Activated CD4-positive, CD25-positive, alpha-beta regulatory T cell treated with anti-CD3 and anti-CD28 coated beads, Interleukin-2, amount 50 U/mL, for 16 hours (primary cell): ENCODE data around the gene RAB30.
"Not testable (repeated sequence)": the region's sequence is repeated elsewhere in the genome, so short reads cannot be mapped to it uniquely, and the experiment has no call there.

Source experiments
- DNase-seq: peaks from one replicate; pipeline ENCODE4 v3.0.0-alpha.2; 2020; ENCODE audit warnings: low read depth, low spot score

Gene RAB30

DNA sequence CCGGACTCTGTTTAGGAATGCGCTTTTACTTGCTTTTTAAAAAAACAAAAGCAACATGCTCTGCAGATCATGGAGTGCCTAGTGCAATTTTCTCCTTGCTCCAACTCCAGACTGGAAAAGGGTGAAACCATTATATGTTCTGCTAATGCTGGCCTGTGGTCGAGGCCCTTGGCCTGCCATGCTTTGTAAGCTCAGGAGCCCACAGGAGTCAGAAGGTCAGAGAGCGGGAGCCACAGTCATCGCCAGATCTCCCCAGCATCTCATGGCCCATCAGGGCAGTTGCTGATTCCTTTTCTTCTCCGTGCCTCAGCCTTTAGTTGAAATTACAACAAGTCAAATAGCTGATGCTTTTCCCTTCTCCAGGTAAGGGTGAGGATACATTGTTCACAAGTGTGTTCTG, 89.8 kb downstream of the RAB30 start:
- DNase-seq = no peak

DNA sequence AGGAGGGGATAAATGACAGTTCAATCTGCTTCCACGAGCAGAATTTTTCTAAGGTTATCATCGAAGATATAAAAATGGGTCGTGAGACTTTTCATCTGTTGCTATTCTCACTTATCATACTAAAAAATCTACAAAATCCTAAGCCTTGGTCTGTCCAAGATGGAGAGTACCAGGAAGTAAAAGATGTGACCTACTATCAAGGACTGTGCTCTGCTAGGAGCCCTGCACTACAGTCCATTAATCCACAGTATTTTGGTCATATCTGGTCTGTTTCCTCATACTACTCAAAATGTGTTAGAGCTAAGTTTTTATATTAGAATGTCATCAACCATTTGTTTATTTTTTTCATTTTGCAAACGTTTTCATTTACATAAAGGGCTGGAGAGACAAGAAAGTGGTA, 90.8 kb downstream of the RAB30 start:
- DNase-seq = no peak

DNA sequence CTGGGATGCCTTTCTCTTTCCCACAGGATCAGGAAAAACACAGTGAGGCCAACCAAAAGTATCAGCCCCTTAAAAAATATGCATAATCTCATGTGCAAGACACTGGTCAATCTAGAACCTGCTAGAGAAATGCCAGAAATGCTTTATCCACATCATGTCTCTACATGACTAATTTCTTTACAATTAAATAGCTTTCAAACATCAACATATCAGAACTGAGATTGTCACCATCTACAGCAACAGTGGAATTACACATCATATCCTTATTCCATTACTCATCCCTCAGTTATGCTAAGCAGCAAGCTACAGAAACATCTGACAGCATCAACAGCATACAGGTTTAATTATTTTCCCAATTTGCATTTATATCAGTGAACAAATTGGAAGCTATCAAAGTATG, 91.4 kb downstream of the RAB30 start:
- DNase-seq = no peak

GRCh38 chr11:82979824-82980223, 91.9 kb downstream of the RAB30 start:
- DNase-seq = no peak

DNA sequence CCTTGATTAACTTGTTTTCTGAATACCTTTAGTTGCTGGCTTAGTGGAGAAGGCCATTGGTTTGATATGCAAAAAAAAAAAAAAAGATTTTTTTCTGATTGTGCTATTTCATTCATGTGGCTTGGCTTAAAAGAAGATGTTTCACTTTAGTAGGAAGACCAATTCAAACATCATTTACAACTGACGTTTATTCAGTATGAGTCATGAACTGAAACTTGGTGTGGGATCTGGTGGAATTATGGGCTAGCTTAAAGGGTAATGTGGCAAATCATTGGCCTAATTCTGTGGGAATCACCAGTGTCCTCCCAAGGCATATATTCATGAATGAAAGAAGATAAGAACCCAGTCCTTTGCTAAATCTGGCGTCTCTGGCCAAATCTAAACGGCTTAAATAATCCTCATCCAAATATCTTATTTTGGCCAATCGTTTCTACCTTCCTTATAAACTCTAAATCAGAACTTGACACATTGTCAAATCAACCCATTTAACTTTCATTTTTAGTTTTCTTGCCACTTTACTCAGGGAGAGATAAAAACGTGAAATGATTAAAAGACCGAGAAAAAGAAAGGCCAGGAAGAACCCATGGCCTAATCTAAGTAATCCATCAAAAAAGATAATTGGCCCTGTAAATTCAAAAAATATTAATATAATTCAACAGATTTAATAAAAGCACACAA, 93.1 kb downstream of the RAB30 start:
- no peak for DNase-seq

DNA sequence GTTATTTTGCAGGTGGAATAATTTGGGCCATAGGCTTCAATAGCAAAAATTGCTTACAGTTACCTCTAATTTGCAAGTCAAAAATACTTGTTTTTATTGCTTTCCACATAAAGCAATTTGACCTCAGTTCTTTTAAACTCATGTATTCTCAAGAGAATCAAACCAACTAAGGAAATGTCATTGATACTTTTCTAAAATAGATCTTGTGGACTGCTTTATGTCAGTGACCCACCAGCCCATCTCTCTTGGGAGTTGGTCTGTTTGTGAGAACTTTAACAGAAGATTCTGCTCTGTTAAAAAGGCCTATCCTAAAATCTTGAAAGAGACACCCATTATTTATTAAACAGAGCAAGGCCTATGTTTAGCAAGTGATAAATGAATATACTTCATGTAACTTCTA, 94.9 kb downstream of the RAB30 start:
- DNase-seq = no peak

DNA sequence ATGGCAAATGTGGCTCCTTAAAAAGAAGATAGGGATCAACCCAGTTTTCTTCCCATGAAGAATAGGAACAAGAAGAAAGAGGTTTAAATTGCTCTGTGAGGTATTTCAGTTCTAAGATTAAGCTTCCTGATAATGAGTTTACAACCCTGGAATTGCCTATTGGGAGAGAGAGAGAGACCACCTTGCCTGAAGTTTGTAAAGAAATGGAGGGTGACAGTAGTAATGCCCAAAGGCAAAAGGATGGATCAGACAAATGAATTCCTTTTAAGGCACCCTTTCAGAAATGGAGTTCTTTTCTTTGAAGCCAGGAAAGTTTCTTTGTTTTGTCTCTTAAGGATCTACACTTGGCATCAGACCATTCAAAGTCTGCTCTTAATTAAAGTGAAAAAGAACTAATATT, 95.8 kb downstream of the RAB30 start:
- DNase-seq = no peak

GRCh38 chr11:82974851-82975250, 96.8 kb downstream of the RAB30 start:
- DNase-seq = no peak

- DNase-seq = no peak
These were observed 97.6 kb downstream of the RAB30 start for GRCh38 chr11:82974135-82974534.

GRCh38 chr11:82972103-82972502, 99.6 kb downstream of the RAB30 start:
- DNase-seq = no peak

DNA sequence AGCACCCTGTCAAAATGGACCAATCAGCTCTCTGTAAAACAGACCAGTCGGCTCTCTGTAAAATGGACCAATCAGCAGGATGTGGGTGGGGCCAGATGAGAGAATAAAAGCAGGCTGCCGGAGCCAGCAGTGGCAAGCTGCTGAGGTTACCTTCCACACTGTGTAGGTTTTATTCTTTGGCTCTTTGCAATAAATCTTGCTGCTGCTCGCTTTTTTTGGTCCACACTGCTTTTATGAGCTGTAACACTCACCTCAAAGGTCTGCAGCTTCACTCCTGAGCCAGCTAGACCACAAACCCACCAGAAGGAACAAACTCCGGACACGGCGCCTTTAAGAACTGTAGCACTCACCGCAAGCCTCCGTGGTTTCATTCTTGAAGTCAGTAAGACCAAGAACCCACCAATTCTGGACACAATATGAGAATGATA, 100.2 kb downstream of the RAB30 start:
- DNase-seq = not testable (repeated sequence)

DNA sequence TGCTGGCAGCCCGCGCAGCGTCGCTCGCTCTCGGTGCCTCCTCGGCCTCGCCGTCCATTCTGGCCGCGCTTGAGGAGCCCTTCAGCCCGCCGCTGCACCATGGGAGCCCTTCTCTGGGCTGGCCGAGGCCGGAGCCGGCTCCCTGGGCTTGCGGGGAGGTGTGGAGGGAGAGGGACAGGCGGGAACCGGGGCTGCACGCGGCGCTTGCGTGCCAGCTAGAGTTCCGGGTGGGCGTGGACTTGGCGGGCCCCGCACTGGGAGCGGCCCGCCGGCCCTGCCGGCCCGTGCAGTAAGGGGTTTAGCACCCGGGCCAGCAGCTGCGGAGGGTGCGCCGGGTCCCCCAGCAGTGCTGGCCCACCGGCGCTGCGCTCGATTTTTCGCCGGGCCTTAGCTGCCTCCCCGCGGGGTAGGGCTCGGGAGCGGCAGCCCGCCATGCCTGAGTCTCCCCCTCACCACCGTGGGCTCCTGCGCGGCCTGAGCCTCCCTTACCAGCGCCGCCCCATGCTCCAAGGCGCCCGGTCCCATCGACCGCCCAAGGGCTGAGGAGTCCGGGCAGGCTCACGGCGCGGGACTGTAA, 101.1 kb downstream of the RAB30 start:
- DNase-seq = not testable (repeated sequence)

DNA sequence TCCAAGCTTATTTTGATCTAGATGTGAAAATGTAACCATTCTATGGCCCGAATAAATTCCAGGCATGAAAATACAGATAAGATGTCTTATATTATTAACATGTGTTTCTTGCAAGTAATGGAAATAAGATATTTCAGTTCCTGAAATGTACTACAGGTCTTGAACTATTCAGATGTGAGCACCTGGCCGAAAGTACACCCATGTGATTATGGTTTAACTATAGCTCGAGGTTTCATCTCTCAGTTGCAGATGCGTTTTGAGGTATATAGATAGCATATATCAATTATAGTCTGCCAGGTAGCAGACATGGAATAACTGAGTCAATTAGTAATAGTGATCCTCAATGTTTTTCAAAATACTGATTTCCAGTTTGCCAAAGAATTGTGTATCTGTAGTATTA, 101.9 kb downstream of the RAB30 start:
- no peak for DNase-seq

GRCh38 chr11:82967381-82967780, 104.3 kb downstream of the RAB30 start:
- DNase-seq = no peak

GRCh38 chr11:82962021-82962420, 109.7 kb downstream of the RAB30 start:
- DNase-seq = not testable (repeated sequence)

- no peak for DNase-seq
These were observed 110.9 kb downstream of the RAB30 start for GRCh38 chr11:82960779-82961143.

DNA sequence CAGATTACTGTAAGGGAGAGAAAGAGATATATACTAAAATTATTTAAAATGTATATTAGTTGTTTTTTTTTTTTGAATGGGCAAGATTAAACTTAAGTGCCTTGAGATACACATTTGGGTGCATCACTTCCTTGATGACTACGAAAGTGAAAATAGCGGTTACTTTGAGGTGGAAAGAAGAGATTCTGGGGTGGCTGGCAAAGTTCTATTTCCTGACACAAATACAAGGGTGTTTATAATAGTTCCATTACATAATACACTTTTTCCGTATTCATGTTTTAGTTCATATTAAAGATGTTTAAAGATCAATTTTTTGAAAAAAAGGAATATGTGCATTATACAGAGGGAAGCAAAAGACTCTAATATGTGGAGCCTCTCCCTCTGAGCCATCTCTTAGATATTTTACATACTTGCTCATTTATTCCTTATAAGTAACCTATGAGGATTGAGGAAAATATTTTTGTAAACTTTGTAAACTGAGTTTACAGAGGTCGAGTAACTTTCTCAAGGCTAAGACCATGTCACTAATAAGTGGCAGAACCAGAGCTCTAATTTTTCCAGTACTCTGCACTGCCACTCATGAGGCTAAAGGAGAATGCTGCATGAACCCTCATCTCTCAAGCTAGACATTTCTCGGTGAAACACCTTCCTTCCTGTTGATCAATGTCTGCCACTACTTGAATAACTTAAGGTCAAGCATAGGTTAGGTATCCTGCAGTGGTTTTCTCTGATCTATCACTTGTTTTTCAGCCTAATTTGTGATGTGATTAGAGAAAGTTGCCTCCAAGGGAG, 111.5 kb downstream of the RAB30 start:
- no peak for DNase-seq

GRCh38 chr11:82955736-82956453, 115.8 kb downstream of the RAB30 start:
- not testable (repeated sequence) for DNase-seq

GRCh38 chr11:82950502-82950901, 121.2 kb downstream of the RAB30 start:
- not testable (repeated sequence) for DNase-seq

DNA sequence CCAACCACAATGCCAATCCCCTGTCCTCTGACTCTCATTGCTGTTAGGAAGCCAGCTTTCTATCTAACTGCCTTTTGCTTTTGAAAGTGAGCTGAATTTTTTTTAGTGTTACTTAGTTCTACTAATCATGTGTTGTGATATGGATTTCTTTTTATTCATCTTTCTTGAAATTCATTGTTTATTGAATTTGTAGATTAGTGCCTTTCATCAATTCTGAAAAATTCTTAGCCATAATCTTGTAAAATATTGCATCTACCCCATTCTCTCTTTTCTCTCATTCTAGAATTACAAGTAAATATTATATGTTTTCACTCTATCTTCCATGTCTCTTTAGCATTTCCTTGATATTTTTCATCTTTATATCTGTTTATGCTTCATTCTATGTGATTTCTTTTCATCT, 122.3 kb downstream of the RAB30 start:
- DNase-seq = no peak

GRCh38 chr11:82945682-82946081, 126.0 kb downstream of the RAB30 start:
- no peak for DNase-seq

DNA sequence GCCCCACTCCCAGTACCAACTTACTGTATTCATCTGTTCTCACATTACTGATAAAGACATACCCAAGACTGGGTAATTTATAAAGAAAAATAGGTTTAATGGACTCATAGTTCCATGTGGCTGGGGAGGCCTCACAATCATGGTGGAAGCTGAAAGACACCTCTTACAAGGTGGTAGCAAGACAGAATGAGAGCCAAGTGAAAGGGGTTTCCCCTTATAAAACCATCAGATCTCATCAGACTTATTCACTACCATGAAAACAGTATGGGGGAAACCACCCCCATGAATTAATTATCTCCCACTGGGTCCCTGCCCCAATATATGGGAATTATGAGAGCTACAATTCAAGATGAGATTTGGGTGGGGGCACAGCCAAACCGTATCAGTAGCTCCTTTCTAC, 126.7 kb downstream of the RAB30 start:
- not testable (repeated sequence) for DNase-seq
